ENCODE results near the gene CADPS2. TPM values are rescaled to one million over a fixed set of nuclear protein-coding genes. Genes with fewer than 3 reads are reported as not detected.
A peak's percentile ranks its signal among the peaks of the same experiment; 100 is the strongest.

Gene CADPS2
- total and polyA plus RNA-seq, 3 experiments from 2014 or later: not detected

- Histone ChIP-seq H3K9me3 (ENCODE audit: low read length) (no peaks in the 10 kb centered on the region), H3K36me3 (ENCODE audit: insufficient read depth, low read length) (no peaks in the 10 kb centered on the region), H3K4me3 (ENCODE audit: low read length) (no peak overlapping the region), H3K27ac (ENCODE audit: low read depth, low read length) (no peak overlapping the region), H3K4me1 (ENCODE audit: insufficient read depth, low read length) (no peaks in the 10 kb centered on the region), H3K27me3 (ENCODE audit: insufficient read depth, low read length, poor library complexity, severe bottlenecking) (no peaks in the 10 kb centered on the region)
- Mint-ChIP-seq H3K27me3 (peaks cover 2 to 15% of the 10 kb centered on the region in 2 donors), H3K36me3 (no peaks in the 10 kb centered on the region), H3K27ac (no peak overlapping the region), H3K9me3 (peaks cover 0 to 16% (median 2%) of the 10 kb centered on the region in 5 donors), H3K4me1 (no peaks in the 10 kb centered on the region), H3K4me3 (no peak overlapping the region)
- no peak for DNase-seq
- CTCF ChIA-PET: no interaction called here
- POLR2A ChIA-PET: no interaction called here
Measured at GRCh38 chr7:122893486-122893885, 7.2 kb upstream of the CADPS2 start.

- Histone ChIP-seq H3K27me3 (ENCODE audit: insufficient read depth, low read length, poor library complexity, severe bottlenecking) (peaks cover 4% of the 10 kb centered on the region), H3K4me3 (ENCODE audit: low read length) (no peak overlapping the region), H3K27ac (ENCODE audit: low read depth, low read length) (no peak overlapping the region), H3K36me3 (ENCODE audit: insufficient read depth, low read length) (no peaks in the 10 kb centered on the region), H3K4me1 (ENCODE audit: insufficient read depth, low read length) (no peaks in the 10 kb centered on the region), H3K9me3 (ENCODE audit: low read length) (no peaks in the 10 kb centered on the region)
- ChIA-PET POLR2A (no interaction called here), CTCF (no interaction called here)
- no peak for DNase-seq
- no peak overlapping the region for H3K4me3 Mint-ChIP-seq
- H3K27me3 Mint-ChIP-seq: peaks cover 21 to 48% of the 10 kb centered on the region in 2 donors
- peaks cover 0 to 12% (median 0%) of the 10 kb centered on the region in 3 donors for H3K4me1 Mint-ChIP-seq
- no peak overlapping the region for H3K27ac Mint-ChIP-seq
- peaks cover 0 to 16% (median 8%) of the 10 kb centered on the region in 5 donors for H3K9me3 Mint-ChIP-seq
- no peaks in the 10 kb centered on the region for H3K36me3 Mint-ChIP-seq
Measured at GRCh38 chr7:122889116-122889515, 2.9 kb upstream of the CADPS2 start.

- Histone ChIP-seq H3K36me3 (ENCODE audit: insufficient read depth, low read length) (no peaks in the 10 kb centered on the region), H3K4me3 (ENCODE audit: low read length) (no peak overlapping the region), H3K27ac (ENCODE audit: low read depth, low read length) (no peak overlapping the region), H3K27me3 (ENCODE audit: insufficient read depth, low read length, poor library complexity, severe bottlenecking) (peaks cover 4% of the 10 kb centered on the region), H3K4me1 (ENCODE audit: insufficient read depth, low read length) (no peaks in the 10 kb centered on the region), H3K9me3 (ENCODE audit: low read length) (no peaks in the 10 kb centered on the region)
- Mint-ChIP-seq H3K27me3 (peaks cover 23 to 58% of the 10 kb centered on the region in 2 donors), H3K4me1 (peaks cover 0 to 12% (median 0%) of the 10 kb centered on the region in 3 donors), H3K4me3 (no peak overlapping the region), H3K36me3 (no peaks in the 10 kb centered on the region), H3K27ac (no peak overlapping the region), H3K9me3 (peaks cover 0 to 16% (median 8%) of the 10 kb centered on the region in 5 donors)
- CTCF ChIA-PET: no interaction called here
- POLR2A ChIA-PET: no interaction called here
- no peak for DNase-seq
Measured at GRCh38 chr7:122887848-122888247, 1.6 kb upstream of the CADPS2 start.

- POLR2A ChIA-PET: no interaction called here
- H3K4me1 Mint-ChIP-seq: peaks cover 0 to 12% (median 0%) of the 10 kb centered on the region in 3 donors
- Histone ChIP-seq H3K27ac (ENCODE audit: low read depth, low read length) (no peak overlapping the region), H3K4me1 (ENCODE audit: insufficient read depth, low read length) (no peaks in the 10 kb centered on the region), H3K4me3 (ENCODE audit: low read length) (no peak overlapping the region), H3K27me3 (ENCODE audit: insufficient read depth, low read length, poor library complexity, severe bottlenecking) (peaks cover 4% of the 10 kb centered on the region), H3K36me3 (ENCODE audit: insufficient read depth, low read length) (no peaks in the 10 kb centered on the region), H3K9me3 (ENCODE audit: low read length) (no peaks in the 10 kb centered on the region)
- no peak overlapping the region for H3K27ac Mint-ChIP-seq
- CTCF ChIA-PET: no interaction called here
- no peak for DNase-seq
- H3K36me3 Mint-ChIP-seq: no peaks in the 10 kb centered on the region
- H3K27me3 Mint-ChIP-seq: peaks cover 23 to 61% of the 10 kb centered on the region in 2 donors
- H3K9me3 Mint-ChIP-seq: peaks cover 0 to 16% (median 8%) of the 10 kb centered on the region in 5 donors
- peak overlapping the region in 1 of 7 donors; percentile 73 for H3K4me3 Mint-ChIP-seq
Measured at GRCh38 chr7:122887198-122887597, 938 bp upstream of the CADPS2 start.

- H3K4me1 Mint-ChIP-seq: peaks cover 0 to 12% (median 0%) of the 10 kb centered on the region in 3 donors
- no peak overlapping the region for H3K27ac Mint-ChIP-seq
- H3K4me3 Mint-ChIP-seq: peak overlapping the region in 1 of 7 donors; percentile 33
- peaks cover 0 to 16% (median 8%) of the 10 kb centered on the region in 5 donors for H3K9me3 Mint-ChIP-seq
- H3K27ac ChIP-seq (ENCODE audit: low read depth, low read length): no peak overlapping the region
- peaks cover 23 to 61% of the 10 kb centered on the region in 2 donors for H3K27me3 Mint-ChIP-seq
- H3K4me3 ChIP-seq (ENCODE audit: low read length): no peak overlapping the region
- H3K9me3 ChIP-seq (ENCODE audit: low read length): no peaks in the 10 kb centered on the region
- H3K4me1 ChIP-seq (ENCODE audit: insufficient read depth, low read length): no peaks in the 10 kb centered on the region
- H3K36me3 Mint-ChIP-seq: no peaks in the 10 kb centered on the region
- ChIA-PET CTCF (no interaction called here), POLR2A (no interaction called here)
- H3K36me3 ChIP-seq (ENCODE audit: insufficient read depth, low read length): no peaks in the 10 kb centered on the region
- no peak for DNase-seq
- peaks cover 4% of the 10 kb centered on the region for H3K27me3 ChIP-seq (ENCODE audit: insufficient read depth, low read length, poor library complexity, severe bottlenecking)
Measured at GRCh38 chr7:122885583-122886356, 490 bp downstream of the CADPS2 start.

GRCh38 chr7:122884186-122884585 is 2.1 kb downstream of the CADPS2 start:
- POLR2A ChIA-PET: no interaction called here

GRCh38 chr7:122883049-122883680 is 3.1 kb downstream of the CADPS2 start:
- H3K4me3 Mint-ChIP-seq: no peak overlapping the region
- no peak for DNase-seq
- peaks cover 22 to 43% of the 10 kb centered on the region in 2 donors for H3K27me3 Mint-ChIP-seq
- Histone ChIP-seq H3K27ac (ENCODE audit: low read depth, low read length) (no peak overlapping the region), H3K4me3 (ENCODE audit: low read length) (no peak overlapping the region), H3K36me3 (ENCODE audit: insufficient read depth, low read length) (no peaks in the 10 kb centered on the region), H3K4me1 (ENCODE audit: insufficient read depth, low read length) (no peaks in the 10 kb centered on the region), H3K9me3 (ENCODE audit: low read length) (no peaks in the 10 kb centered on the region), H3K27me3 (ENCODE audit: insufficient read depth, low read length, poor library complexity, severe bottlenecking) (peaks cover 4% of the 10 kb centered on the region)
- CTCF ChIA-PET: no interaction called here
- H3K9me3 Mint-ChIP-seq: peaks cover 0 to 10% (median 8%) of the 10 kb centered on the region in 5 donors
- H3K4me1 Mint-ChIP-seq: peaks cover 0 to 12% (median 0%) of the 10 kb centered on the region in 3 donors
- no peak overlapping the region for H3K27ac Mint-ChIP-seq
- POLR2A ChIA-PET: no interaction called here
- no peaks in the 10 kb centered on the region for H3K36me3 Mint-ChIP-seq

More at GRCh38 chr7:122884186-122884585, 2.1 kb downstream of the CADPS2 start:
- Histone ChIP-seq H3K27ac (ENCODE audit: low read depth, low read length) (no peak overlapping the region), H3K36me3 (ENCODE audit: insufficient read depth, low read length) (no peaks in the 10 kb centered on the region), H3K4me3 (ENCODE audit: low read length) (no peak overlapping the region), H3K27me3 (ENCODE audit: insufficient read depth, low read length, poor library complexity, severe bottlenecking) (peaks cover 4% of the 10 kb centered on the region), H3K9me3 (ENCODE audit: low read length) (no peaks in the 10 kb centered on the region), H3K4me1 (ENCODE audit: insufficient read depth, low read length) (no peaks in the 10 kb centered on the region)
- H3K36me3 Mint-ChIP-seq: no peaks in the 10 kb centered on the region
- no peak for DNase-seq
- CTCF ChIA-PET: no interaction called here
- H3K9me3 Mint-ChIP-seq: peaks cover 0 to 15% (median 8%) of the 10 kb centered on the region in 5 donors
- H3K27ac Mint-ChIP-seq: no peak overlapping the region
- H3K4me3 Mint-ChIP-seq: no peak overlapping the region
- peaks cover 0 to 12% (median 0%) of the 10 kb centered on the region in 3 donors for H3K4me1 Mint-ChIP-seq
- peaks cover 22 to 51% of the 10 kb centered on the region in 2 donors for H3K27me3 Mint-ChIP-seq

- Mint-ChIP-seq H3K4me3 (no peak overlapping the region), H3K9me3 (peaks cover 0 to 9% (median 8%) of the 10 kb centered on the region in 5 donors), H3K27ac (no peak overlapping the region), H3K4me1 (peaks cover 0 to 4% (median 0%) of the 10 kb centered on the region in 3 donors), H3K27me3 (peaks cover 11 to 29% of the 10 kb centered on the region in 2 donors), H3K36me3 (no peaks in the 10 kb centered on the region)
- ChIA-PET POLR2A (no interaction called here), CTCF (no interaction called here)
- Histone ChIP-seq H3K27ac (ENCODE audit: low read depth, low read length) (no peak overlapping the region), H3K36me3 (ENCODE audit: insufficient read depth, low read length) (no peaks in the 10 kb centered on the region), H3K4me3 (ENCODE audit: low read length) (no peak overlapping the region), H3K9me3 (ENCODE audit: low read length) (no peaks in the 10 kb centered on the region), H3K27me3 (ENCODE audit: insufficient read depth, low read length, poor library complexity, severe bottlenecking) (no peaks in the 10 kb centered on the region), H3K4me1 (ENCODE audit: insufficient read depth, low read length) (no peaks in the 10 kb centered on the region)
- DNase-seq: no peak
Measured at GRCh38 chr7:122881324-122881723, 4.9 kb downstream of the CADPS2 start.
